GM06990 (cell line): Measurements from ENCODE around the gene TNS3.

Experiments
- DNase-seq: peaks from one replicate; pipeline ENCODE4 v3.0.0-alpha.2; 2011; ENCODE audit not compliant: insufficient read length; ENCODE audit errors: extremely low read depth
- H3K27me3 ChIP-seq: replicated peaks from 2 replicates; pipeline ENCODE4 v1.6.0; 2011; ENCODE audit warnings: low read length; ENCODE audit not compliant: control insufficient read depth, insufficient read depth
- H3K36me3 ChIP-seq: 2 replicates; pipeline ENCODE4 v1.5.1; 2011; ENCODE audit warnings: low read length; ENCODE audit not compliant: control insufficient read depth, insufficient read depth
- H3K4me3 ChIP-seq: replicated peaks from 2 replicates; pipeline ENCODE4 v1.5.1; 2011; ENCODE audit warnings: low read depth, mild to moderate bottlenecking, control low read depth, low read length
- CTCF ChIP-seq: IDR thresholded peaks from 2 replicates; pipeline ENCODE4 v1.5.1; 2011; ENCODE audit warnings: low read length, control low read depth, mild to moderate bottlenecking, inconsistent platforms; ENCODE audit not compliant: insufficient read depth, poor library complexity, severe bottlenecking

The TNS3 gene

DNA sequence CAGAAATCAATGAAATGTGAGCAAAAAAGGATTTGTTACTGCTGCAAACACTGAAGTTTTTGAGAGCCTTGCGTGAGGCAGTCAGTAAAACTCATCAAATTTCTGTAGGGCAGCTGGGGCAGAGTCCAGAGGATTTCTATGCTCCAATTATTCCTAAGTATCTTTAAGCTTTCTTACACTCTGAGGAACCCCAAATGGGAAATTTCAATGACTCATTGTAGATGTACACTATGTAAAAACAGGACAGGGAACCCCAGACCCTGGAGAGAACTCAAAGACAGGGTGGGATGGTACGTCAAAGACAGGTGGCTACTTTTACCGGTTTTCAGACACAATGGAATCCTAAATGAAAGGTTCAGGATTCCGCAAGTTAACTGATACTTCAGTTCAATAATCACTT is 120.2 kb downstream of the TNS3 start:
- H3K4me3 ChIP-seq, result no peak overlapping the region
- H3K27me3 ChIP-seq, result no peaks in the 10 kb centered on the region; the same call in 1 of the 2 replicates
- no peak for TF ChIP-seq CTCF
- no peak for DNase-seq
- H3K36me3 ChIP-seq, result no peaks in the 10 kb centered on the region

- no peak overlapping the region for H3K4me3 ChIP-seq
- TF ChIP-seq CTCF, result no peak
- no peaks in the 10 kb centered on the region for H3K36me3 ChIP-seq
- no peaks in the 10 kb centered on the region; the same call in 1 of the 2 replicates for H3K27me3 ChIP-seq
- DNase-seq, result no peak
Measured at GRCh38 chr7:47461161-47461560, 120.8 kb downstream of the TNS3 start.

DNA sequence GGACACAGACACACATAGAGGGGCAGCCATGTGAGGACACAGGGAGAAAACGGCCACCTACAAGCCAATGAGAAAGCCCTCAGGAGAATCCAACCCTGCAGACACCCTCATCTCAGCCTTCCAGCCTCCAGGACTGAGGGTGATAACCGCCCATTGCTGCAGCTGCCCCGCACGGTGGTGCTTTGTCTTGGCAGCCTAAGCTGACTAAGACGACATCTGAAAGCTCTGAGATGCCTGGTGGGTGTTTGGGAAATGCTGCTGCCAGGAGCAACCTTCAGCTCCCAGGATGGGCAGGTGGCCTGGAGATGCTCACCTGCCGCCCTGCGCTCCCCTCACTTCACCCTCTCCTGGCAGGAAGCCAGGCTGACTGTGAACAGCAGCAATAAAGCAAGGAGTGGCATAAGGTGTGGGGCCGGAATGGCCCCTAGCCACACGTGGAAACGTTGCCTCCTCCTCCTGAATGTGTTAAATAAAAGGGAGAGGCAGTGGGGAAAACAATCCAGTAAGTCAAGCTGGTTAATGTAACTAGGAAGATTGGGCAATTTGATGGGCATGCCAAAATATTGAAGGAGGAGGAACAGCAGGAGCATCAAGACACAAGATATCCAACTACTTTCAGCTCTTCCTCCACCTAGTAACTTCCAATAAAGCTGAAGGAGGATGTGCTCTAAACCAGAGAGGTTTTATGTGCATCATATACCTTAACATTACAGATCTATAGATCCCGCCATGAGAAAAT is 121.5 kb downstream of the TNS3 start:
- no peaks in the 10 kb centered on the region for H3K36me3 ChIP-seq
- H3K4me3 ChIP-seq, result no peak overlapping the region
- TF ChIP-seq CTCF, result no peak
- DNase-seq, result no peak
- no peaks in the 10 kb centered on the region; the same call in 1 of the 2 replicates for H3K27me3 ChIP-seq

GRCh38 chr7:47458486-47458885 is 123.4 kb downstream of the TNS3 start:
- H3K27me3 ChIP-seq, result no peaks in the 10 kb centered on the region; the same call in 1 of the 2 replicates
- TF ChIP-seq CTCF, result no peak
- DNase-seq, result no peak

GRCh38 chr7:47458057-47458456 is 123.9 kb downstream of the TNS3 start:
- Histone ChIP-seq H3K36me3 (no peaks in the 10 kb centered on the region), H3K4me3 (no peak overlapping the region), H3K27me3 (no peaks in the 10 kb centered on the region; the same call in 1 of the 2 replicates)
- no peak for TF ChIP-seq CTCF
- no peak for DNase-seq

More at GRCh38 chr7:47458486-47458885, 123.4 kb downstream of the TNS3 start:
- Histone ChIP-seq H3K36me3 (no peaks in the 10 kb centered on the region), H3K4me3 (no peak overlapping the region)
